Neural progenitor cell (in vitro differentiated cells): ENCODE data around the gene PTGR1.

Source experiments
- CTCF ChIP-seq: fragments of 200-600 bp; sonication (generic); IDR thresholded peaks from 2 replicates; pipeline ENCODE4 v1.5.1; 2017; ENCODE audit warnings: antibody characterized with exemption, mild to moderate bottlenecking
- EZH2phosphoT487 ChIP-seq: fragments of 200-600 bp; sonication (generic); IDR thresholded peaks from 2 replicates; pipeline ENCODE4 v1.6.1; 2017; ENCODE audit warnings: antibody characterized with exemption

GRCh38 chr9:111630964-111631213 lies 31.4 kb upstream of the PTGR1 start:
- TF ChIP-seq CTCF (no peak), EZH2phosphoT487 (peak; percentile 20)
